Smooth muscle cell of the pulmonary artery (primary cell): ENCODE data around the gene TPM1. TPM values are rescaled to one million over a fixed set of nuclear protein-coding genes. Genes with fewer than 3 reads are reported as not detected.

Experiments used
- total RNA-seq: library from RNA; depleted of rRNA; stranded (reverse); fragments of >200 nt; gene quantifications from 2 replicates; pipeline ENCODE4 v1.2.3, GENCODE V29; 2014

TPM1 gene
- 594 and 1,225 TPM in 2 replicates for total RNA-seq

DNA sequence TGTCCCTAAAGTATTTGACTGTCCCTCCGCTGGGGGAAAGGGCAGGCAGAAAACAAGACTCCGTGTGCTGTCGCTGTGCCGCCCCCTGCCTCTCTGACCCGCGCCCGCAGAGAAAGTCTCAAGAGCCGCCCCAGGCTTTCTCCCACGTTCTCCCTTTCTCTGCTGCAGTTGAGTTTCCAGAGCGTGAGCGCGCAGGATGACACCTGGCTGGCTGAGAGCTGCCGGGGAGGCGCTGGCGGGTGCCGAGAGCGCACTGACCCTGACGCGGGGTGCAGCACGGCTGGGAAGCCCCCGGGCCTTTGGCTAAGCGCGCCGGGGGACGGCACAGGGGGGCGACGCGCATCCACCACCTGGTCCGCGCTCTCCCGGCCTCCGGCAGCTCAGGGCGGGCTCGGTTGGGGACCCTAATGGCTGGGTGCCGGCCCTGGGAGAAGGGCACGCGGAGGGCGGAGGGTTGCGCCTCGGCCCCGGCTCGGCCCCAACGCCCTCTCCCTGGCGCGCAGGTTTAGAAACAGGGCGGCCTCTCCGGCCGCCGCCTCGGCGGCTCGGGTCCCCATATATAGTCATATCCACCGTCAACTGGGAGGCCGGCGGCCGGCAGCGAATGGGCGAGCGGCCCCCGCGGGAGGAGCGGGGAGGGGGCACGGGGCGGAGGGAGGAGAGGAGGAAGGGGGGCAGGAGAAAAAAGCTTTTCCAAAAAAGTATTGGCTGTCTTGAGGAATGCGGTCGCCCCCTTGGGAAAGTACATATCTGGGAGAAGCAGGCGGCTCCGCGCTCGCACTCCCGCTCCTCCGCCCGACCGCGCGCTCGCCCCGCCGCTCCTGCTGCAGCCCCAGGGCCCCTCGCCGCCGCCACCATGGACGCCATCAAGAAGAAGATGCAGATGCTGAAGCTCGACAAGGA is at the start of gene TPM1:
TSS of gene TPM1 (plus strand) at position 774 of the 903 bp plus-strand sequence. CDS start at position 857, 83 bp downstream.

Other genes starting within 250 kb of the TPM1 start
- 28.8 and 31.8 TPM in 2 replicates for gene LACTB, start 79.1 kb downstream of the TPM1 start, total RNA-seq
- gene RPS27L, start 114.7 kb downstream of the TPM1 start, total RNA-seq = 205 and 254 TPM in 2 replicates
- gene RAB8B, start 146.9 kb downstream of the TPM1 start, total RNA-seq = 43.1 and 64.8 TPM in 2 replicates
- gene APH1B, start 234.9 kb downstream of the TPM1 start, total RNA-seq = 14.4 and 18.6 TPM in 2 replicates